C4-2B (cell line): ENCODE results near the gene PIP5K1C.
A peak's percentile ranks its signal among the peaks of the same experiment; 100 is the strongest.

Experiments
- H3K27ac ChIP-seq: fragments of 450-650 bp; 2 replicates; pipeline ENCODE4 v1.5.1; 2017
- CTCF ChIP-seq: fragments of 450-650 bp; conservative IDR thresholded peaks from 2 replicates; pipeline ENCODE4 v1.5.1; 2017; ENCODE audit warnings: mild to moderate bottlenecking
- ZFX ChIP-seq: fragments of 450-650 bp; IDR thresholded peaks from 2 replicates; pipeline ENCODE4 v1.6.1; 2017

Gene PIP5K1C

GRCh38 chr19:3605770-3606169, 94.5 kb downstream of the PIP5K1C start:
- peak overlapping the region; percentile 28 for H3K27ac ChIP-seq
- TF ChIP-seq ZFX (no peak), CTCF (no peak)

GRCh38 chr19:3605361-3605760, 94.9 kb downstream of the PIP5K1C start:
- TF ChIP-seq ZFX (no peak), CTCF (no peak)
- no peak overlapping the region for H3K27ac ChIP-seq

GRCh38 chr19:3604987-3605343, 95.3 kb downstream of the PIP5K1C start:
- no peak overlapping the region for H3K27ac ChIP-seq
- TF ChIP-seq ZFX (no peak), CTCF (no peak)

GRCh38 chr19:3604227-3604986, 95.9 kb downstream of the PIP5K1C start:
- H3K27ac ChIP-seq = no peak overlapping the region
- no peak for TF ChIP-seq CTCF
- TF ChIP-seq ZFX = no peak

GRCh38 chr19:3603121-3603811, 97.0 kb downstream of the PIP5K1C start:
- no peak overlapping the region for H3K27ac ChIP-seq
- TF ChIP-seq ZFX (no peak), CTCF (no peak)

GRCh38 chr19:3601021-3601420, 99.2 kb downstream of the PIP5K1C start:
- TF ChIP-seq CTCF (no peak), ZFX (no peak)
- H3K27ac ChIP-seq = no peak overlapping the region

GRCh38 chr19:3599776-3600187, 100.5 kb downstream of the PIP5K1C start:
- TF ChIP-seq CTCF = no peak
- TF ChIP-seq ZFX = no peak
- H3K27ac ChIP-seq = no peak overlapping the region
